ENCODE results near the gene PTCSC3.

The PTCSC3 gene

DNA sequence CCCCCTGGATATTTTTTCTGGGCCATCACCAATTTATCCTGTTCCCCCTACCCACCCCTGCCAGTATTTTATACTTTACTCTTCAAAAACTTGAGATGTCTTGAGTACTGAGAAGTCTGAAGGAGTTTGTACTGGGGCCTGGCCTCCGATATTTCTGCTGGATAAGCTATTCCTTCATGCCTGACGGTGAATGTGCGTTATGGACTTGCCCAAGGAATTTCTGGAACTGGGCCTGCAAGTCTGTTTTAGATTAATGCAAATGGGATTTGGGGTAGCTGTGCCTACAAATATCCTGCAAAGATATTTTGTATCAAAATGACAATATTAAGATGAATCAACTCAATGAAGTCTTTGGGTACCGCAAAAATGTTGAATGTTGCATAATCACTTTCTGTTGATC is at the start of gene PTCSC3:
Gene PTCSC3, minus strand, starts transcription at position 199 of the 400 bp plus-strand sequence.
- H3K36me3 ChIP-seq (ENCODE audit: control insufficient read depth, low read depth, low read length), result no peaks in the 10 kb centered on the region
- H3K4me1 ChIP-seq (ENCODE audit: control insufficient read depth, low read depth, low read length), result no peaks in the 10 kb centered on the region

DNA sequence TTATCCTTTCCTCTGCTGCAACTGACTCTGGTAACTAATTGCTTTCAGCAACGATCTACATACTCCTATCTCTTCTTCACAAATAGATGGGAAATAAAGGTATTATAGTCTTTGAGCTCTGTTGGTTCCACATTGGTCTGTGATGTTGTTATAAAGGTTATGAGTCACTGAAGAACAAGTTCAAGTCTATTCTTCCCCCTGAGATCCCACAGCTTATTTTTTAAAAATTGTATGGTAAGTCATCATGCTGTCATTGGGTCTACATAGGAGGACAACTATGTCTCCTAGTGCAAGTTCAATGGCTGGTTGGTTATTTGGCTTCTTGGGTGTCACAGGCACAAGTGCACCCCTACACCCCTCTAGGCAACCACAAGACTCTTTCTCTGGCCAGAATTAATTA is 49.6 kb upstream of the PTCSC3 start:
- Histone ChIP-seq H3K36me3 (ENCODE audit: control insufficient read depth, low read depth, low read length) (no peaks in the 10 kb centered on the region), H3K4me1 (ENCODE audit: control insufficient read depth, low read depth, low read length) (peaks cover 18% of the 10 kb centered on the region), H3K4me3 (ENCODE audit: low read length) (no peak overlapping the region), H3K9me3 (ENCODE audit: control insufficient read depth, low read depth, low read length) (no peaks in the 10 kb centered on the region), H3K9ac (ENCODE audit: low read length) (no peak overlapping the region), H3K27me3 (ENCODE audit: control insufficient read depth, insufficient read depth, low read length) (no peaks in the 10 kb centered on the region), H3K27ac (ENCODE audit: low read length) (no peak overlapping the region)

More for the DNA sequence above, at the start of gene PTCSC3:
- no peak within 1 kb of the TSS for H3K27ac ChIP-seq (ENCODE audit: low read length)
- no peak within 1 kb of the TSS for H3K4me3 ChIP-seq (ENCODE audit: low read length)
- H3K27me3 ChIP-seq (ENCODE audit: control insufficient read depth, insufficient read depth, low read length), result no peaks in the 10 kb centered on the region
- H3K9ac ChIP-seq (ENCODE audit: low read length), result no peak within 1 kb of the TSS
- no peaks in the 10 kb centered on the region for H3K9me3 ChIP-seq (ENCODE audit: control insufficient read depth, low read depth, low read length)

DNA sequence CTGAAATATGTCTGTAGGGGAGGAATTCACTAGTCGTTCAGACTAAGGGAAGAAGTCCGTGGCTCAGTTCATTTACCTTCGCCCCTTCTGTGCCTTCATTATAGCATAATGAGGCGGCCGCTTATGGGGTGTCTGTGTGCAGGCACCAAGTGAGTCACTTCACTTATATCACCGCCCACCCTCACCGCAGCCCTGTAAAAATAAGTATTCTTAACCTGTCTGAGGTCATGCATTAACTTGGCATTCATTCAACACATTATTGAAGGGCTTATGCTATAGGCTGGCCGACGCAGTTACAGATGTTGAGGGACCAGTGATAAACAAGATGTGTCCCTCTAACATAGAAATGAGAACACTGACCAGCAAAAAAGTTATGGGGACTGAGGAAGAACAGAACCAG is 47.7 kb upstream of the PTCSC3 start:
- Histone ChIP-seq H3K27ac (ENCODE audit: low read length) (no peak overlapping the region), H3K9ac (ENCODE audit: low read length) (no peak overlapping the region), H3K4me1 (ENCODE audit: control insufficient read depth, low read depth, low read length) (peaks cover 12% of the 10 kb centered on the region), H3K9me3 (ENCODE audit: control insufficient read depth, low read depth, low read length) (no peaks in the 10 kb centered on the region), H3K27me3 (ENCODE audit: control insufficient read depth, insufficient read depth, low read length) (no peaks in the 10 kb centered on the region), H3K4me3 (ENCODE audit: low read length) (no peak overlapping the region), H3K36me3 (ENCODE audit: control insufficient read depth, low read depth, low read length) (no peaks in the 10 kb centered on the region)

DNA sequence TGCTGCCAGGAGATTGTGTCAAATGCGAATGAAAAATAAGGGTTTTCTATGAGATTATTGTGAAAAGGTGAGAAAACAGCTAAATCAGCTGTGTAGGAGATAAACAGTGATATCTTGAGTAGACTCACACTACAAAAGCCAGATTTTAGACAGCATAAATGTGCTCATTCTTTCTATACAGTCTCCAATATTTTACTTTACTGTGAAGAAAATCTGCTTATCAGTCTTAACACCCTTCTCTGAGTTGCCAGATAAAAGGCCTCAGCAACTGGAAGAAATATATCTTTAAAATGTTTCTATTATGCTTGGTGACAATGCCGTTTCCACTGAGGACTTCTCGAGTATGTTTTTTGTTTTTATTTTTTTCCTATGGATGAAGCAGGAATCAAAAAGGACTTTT is 47.0 kb upstream of the PTCSC3 start:
- H3K4me1 ChIP-seq (ENCODE audit: control insufficient read depth, low read depth, low read length), result peaks cover 12% of the 10 kb centered on the region
- H3K4me3 ChIP-seq (ENCODE audit: low read length), result no peak overlapping the region
- H3K36me3 ChIP-seq (ENCODE audit: control insufficient read depth, low read depth, low read length), result no peaks in the 10 kb centered on the region
- H3K9me3 ChIP-seq (ENCODE audit: control insufficient read depth, low read depth, low read length), result no peaks in the 10 kb centered on the region
- no peaks in the 10 kb centered on the region for H3K27me3 ChIP-seq (ENCODE audit: control insufficient read depth, insufficient read depth, low read length)
- no peak overlapping the region for H3K9ac ChIP-seq (ENCODE audit: low read length)
- no peak overlapping the region for H3K27ac ChIP-seq (ENCODE audit: low read length)

DNA sequence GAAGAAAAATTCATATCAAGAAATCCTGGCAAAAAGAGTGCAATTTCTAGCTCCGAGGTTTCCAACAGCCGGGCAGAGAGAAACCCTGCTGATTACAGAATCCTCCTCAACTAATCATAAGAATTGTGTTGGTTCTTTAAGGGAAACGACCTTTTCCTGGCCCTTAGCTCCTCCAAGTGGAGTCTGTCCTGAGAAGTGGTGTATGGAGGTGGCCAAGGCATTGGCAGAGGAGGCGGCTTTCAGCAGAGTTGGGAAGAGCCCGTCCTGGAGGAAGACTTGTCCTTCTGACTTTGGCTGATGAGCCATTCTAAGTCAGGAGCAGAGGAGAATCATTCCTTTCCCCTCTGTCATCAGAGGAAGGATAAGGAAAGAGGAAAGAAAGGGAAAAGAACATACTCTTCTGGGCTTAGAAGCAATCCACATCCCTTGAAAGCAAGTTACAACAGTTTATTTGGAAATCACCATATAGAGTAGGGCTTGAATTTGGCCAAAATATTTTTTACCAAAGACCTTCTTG is 46.5 kb upstream of the PTCSC3 start:
- H3K4me1 ChIP-seq (ENCODE audit: control insufficient read depth, low read depth, low read length), result peaks cover 12% of the 10 kb centered on the region
- H3K27me3 ChIP-seq (ENCODE audit: control insufficient read depth, insufficient read depth, low read length), result no peaks in the 10 kb centered on the region
- no peak overlapping the region for H3K4me3 ChIP-seq (ENCODE audit: low read length)
- no peak overlapping the region for H3K27ac ChIP-seq (ENCODE audit: low read length)
- no peaks in the 10 kb centered on the region for H3K36me3 ChIP-seq (ENCODE audit: control insufficient read depth, low read depth, low read length)
- H3K9ac ChIP-seq (ENCODE audit: low read length), result no peak overlapping the region
- no peaks in the 10 kb centered on the region for H3K9me3 ChIP-seq (ENCODE audit: control insufficient read depth, low read depth, low read length)

DNA sequence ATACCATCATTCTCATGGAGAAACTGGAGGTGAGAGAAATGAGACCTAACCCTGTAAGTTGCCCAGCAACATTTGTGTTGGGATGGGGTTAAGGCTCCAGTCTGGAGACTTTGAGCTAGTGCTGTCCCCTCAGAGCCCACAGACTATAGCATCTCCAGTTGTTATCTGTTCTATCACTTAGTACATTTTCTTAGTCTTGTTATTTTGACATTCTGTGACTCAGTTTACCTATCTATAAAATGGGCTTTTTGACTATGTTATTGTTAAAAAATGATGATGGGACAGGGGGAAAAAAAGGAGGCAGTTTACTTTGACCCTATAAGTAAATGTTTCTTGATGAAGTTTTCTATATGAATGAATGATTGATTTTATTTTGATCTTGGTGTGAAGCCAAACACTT is 45.8 kb upstream of the PTCSC3 start:
- no peak overlapping the region for H3K4me3 ChIP-seq (ENCODE audit: low read length)
- H3K27me3 ChIP-seq (ENCODE audit: control insufficient read depth, insufficient read depth, low read length), result no peaks in the 10 kb centered on the region
- H3K36me3 ChIP-seq (ENCODE audit: control insufficient read depth, low read depth, low read length), result no peaks in the 10 kb centered on the region
- no peaks in the 10 kb centered on the region for H3K9me3 ChIP-seq (ENCODE audit: control insufficient read depth, low read depth, low read length)
- H3K27ac ChIP-seq (ENCODE audit: low read length), result no peak overlapping the region
- peaks cover 12% of the 10 kb centered on the region for H3K4me1 ChIP-seq (ENCODE audit: control insufficient read depth, low read depth, low read length)
- no peak overlapping the region for H3K9ac ChIP-seq (ENCODE audit: low read length)

DNA sequence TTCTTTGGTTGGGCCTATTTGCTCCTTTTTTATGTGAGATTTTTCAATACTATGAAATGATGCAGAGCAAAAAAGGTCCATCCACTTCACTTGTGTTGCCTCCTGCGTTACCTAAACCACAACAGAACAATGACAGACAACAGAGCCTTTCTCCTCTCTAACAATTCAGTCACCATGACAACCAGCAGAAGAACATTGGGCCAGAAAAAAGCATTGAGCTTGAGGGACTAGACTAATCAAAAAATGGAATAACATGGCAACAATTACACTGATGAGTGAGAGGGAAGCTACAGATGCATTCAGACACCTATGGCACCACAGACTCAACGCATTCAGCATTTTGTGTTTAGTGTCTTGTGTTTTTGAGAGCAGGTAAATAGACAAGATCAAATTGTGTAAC is 44.6 kb upstream of the PTCSC3 start:
- no peaks in the 10 kb centered on the region for H3K27me3 ChIP-seq (ENCODE audit: control insufficient read depth, insufficient read depth, low read length)
- H3K4me1 ChIP-seq (ENCODE audit: control insufficient read depth, low read depth, low read length), result peaks cover 12% of the 10 kb centered on the region
- no peak overlapping the region for H3K4me3 ChIP-seq (ENCODE audit: low read length)
- no peaks in the 10 kb centered on the region for H3K36me3 ChIP-seq (ENCODE audit: control insufficient read depth, low read depth, low read length)
- no peak overlapping the region for H3K9ac ChIP-seq (ENCODE audit: low read length)
- no peak overlapping the region for H3K27ac ChIP-seq (ENCODE audit: low read length)
- H3K9me3 ChIP-seq (ENCODE audit: control insufficient read depth, low read depth, low read length), result no peaks in the 10 kb centered on the region

DNA sequence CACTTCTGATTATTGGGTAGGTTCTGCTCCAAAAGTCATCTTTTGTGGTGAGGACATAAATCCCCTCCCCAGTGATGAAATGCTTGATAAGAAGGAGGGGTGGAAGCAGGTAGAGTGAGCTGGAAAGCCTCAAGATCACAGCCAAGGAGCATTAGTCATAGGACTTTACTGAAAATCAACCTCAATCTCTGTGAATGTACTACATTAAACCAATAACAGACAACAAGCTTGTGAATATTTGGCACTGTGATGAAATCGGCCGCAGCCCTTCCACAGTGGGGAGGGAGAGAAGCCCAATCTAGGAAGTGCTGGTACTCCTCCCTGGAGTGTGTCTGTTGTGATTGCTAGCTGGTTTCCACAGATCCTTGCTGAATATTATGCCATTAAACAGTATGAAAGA is 41.2 kb upstream of the PTCSC3 start:
- Histone ChIP-seq H3K27me3 (ENCODE audit: control insufficient read depth, insufficient read depth, low read length) (no peaks in the 10 kb centered on the region), H3K27ac (ENCODE audit: low read length) (no peak overlapping the region), H3K4me3 (ENCODE audit: low read length) (no peak overlapping the region), H3K9me3 (ENCODE audit: control insufficient read depth, low read depth, low read length) (no peaks in the 10 kb centered on the region), H3K9ac (ENCODE audit: low read length) (no peak overlapping the region), H3K4me1 (ENCODE audit: control insufficient read depth, low read depth, low read length) (peaks cover 15% of the 10 kb centered on the region), H3K36me3 (ENCODE audit: control insufficient read depth, low read depth, low read length) (no peaks in the 10 kb centered on the region)

DNA sequence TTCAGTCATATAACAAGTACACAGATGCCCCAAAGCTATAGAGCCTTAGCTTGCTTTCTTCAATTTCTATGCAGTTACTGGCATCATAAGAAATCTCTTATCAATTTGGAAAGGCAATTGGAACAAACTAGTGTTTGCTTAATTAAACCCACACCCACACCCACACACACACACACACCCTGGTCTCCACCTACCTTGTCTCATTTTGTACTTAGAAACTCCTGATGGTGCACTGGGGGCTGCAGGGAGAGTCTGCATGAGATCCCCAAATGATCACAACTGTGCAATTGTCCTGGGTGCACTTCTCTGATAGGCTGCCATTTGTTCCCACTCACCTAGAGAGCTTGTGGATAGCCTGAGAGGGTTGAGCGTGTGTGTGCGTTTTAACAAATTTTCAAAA is 40.5 kb upstream of the PTCSC3 start:
- H3K9me3 ChIP-seq (ENCODE audit: control insufficient read depth, low read depth, low read length), result no peaks in the 10 kb centered on the region
- H3K4me1 ChIP-seq (ENCODE audit: control insufficient read depth, low read depth, low read length), result peaks cover 12% of the 10 kb centered on the region
- H3K4me3 ChIP-seq (ENCODE audit: low read length), result no peak overlapping the region
- H3K9ac ChIP-seq (ENCODE audit: low read length), result no peak overlapping the region
- H3K27me3 ChIP-seq (ENCODE audit: control insufficient read depth, insufficient read depth, low read length), result no peaks in the 10 kb centered on the region
- no peaks in the 10 kb centered on the region for H3K36me3 ChIP-seq (ENCODE audit: control insufficient read depth, low read depth, low read length)
- H3K27ac ChIP-seq (ENCODE audit: low read length), result no peak overlapping the region

DNA sequence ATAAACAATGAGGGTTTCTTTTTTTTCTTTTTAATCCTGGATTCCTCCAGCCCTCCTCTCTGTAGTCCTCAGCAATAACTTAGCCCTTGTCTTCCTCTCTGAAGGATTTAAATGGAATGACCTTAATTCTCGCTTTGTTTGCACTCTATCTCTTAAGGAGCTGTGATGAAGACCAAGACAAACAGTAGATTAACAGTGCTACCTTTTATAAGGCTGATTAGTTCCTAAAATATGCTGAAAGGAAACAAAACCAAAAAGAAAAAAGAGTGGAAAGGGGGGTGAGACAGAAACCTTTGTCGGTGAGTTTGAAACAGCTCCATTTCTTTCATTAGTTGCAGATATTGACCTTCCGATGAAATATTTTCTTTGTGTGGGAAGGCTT is 38.7 kb upstream of the PTCSC3 start:
- Histone ChIP-seq H3K27ac (ENCODE audit: low read length) (no peak overlapping the region), H3K4me3 (ENCODE audit: low read length) (no peak overlapping the region), H3K9ac (ENCODE audit: low read length) (no peak overlapping the region), H3K36me3 (ENCODE audit: control insufficient read depth, low read depth, low read length) (no peaks in the 10 kb centered on the region), H3K9me3 (ENCODE audit: control insufficient read depth, low read depth, low read length) (no peaks in the 10 kb centered on the region), H3K27me3 (ENCODE audit: control insufficient read depth, insufficient read depth, low read length) (no peaks in the 10 kb centered on the region), H3K4me1 (ENCODE audit: control insufficient read depth, low read depth, low read length) (peaks cover 3% of the 10 kb centered on the region)

DNA sequence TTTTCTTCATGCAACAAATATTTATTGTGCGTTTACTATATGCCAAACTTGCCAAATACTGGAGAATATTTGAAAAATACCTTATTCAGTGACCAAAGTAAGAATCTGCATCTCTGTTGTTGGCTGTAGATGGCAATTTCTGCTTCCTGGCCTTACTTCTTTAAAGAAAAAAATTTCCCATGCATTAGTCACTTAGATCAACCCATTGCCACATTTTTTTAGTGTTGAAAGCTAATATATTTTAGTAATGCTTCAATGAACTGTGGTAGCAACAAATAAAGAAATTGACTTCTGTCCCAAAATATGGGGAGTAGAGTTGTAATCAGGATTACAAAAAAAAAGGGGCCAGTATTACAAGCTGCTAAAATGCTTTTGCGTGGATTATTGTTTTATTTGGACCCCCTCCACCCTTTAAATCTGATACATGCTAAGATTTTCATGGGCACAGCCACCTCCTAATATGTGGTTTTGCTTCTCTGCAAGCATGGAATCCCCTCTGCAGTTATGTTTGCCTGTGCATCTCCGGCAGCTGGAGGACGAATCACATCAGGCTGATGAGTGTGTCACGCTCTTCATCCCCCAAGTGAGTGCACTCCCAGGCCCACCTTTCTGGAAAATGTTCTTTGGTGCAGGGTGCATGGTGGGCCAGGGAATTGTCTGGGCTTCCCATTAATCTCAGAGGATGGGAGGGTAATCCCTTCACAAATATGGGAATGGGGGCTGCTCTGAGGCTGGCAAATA is 38.1 kb upstream of the PTCSC3 start:
- no peaks in the 10 kb centered on the region for H3K9me3 ChIP-seq (ENCODE audit: control insufficient read depth, low read depth, low read length)
- H3K36me3 ChIP-seq (ENCODE audit: control insufficient read depth, low read depth, low read length), result no peaks in the 10 kb centered on the region
- H3K4me1 ChIP-seq (ENCODE audit: control insufficient read depth, low read depth, low read length), result peaks cover 3% of the 10 kb centered on the region
- no peak overlapping the region for H3K27ac ChIP-seq (ENCODE audit: low read length)
- H3K9ac ChIP-seq (ENCODE audit: low read length), result no peak overlapping the region
- no peaks in the 10 kb centered on the region for H3K27me3 ChIP-seq (ENCODE audit: control insufficient read depth, insufficient read depth, low read length)
- H3K4me3 ChIP-seq (ENCODE audit: low read length), result no peak overlapping the region

DNA sequence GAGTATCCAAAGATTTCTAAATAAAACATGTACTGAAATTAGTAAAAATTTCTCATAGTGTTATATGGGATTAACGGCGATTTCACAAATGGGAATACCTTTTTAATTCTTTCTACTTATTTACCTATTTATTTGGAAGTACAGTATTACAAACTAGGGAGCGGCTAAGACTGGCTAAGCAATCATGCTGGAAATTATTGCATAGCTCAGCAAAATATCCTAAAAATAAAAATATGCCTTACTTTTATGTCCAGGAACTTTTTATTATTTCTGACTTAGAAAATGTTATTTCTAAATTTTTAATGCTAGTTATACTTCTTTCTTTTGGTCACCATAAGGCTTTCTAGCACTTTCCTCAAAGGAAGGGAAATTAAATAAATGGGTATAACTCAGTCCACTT is 36.5 kb upstream of the PTCSC3 start:
- no peak overlapping the region for H3K9ac ChIP-seq (ENCODE audit: low read length)
- no peak overlapping the region for H3K4me3 ChIP-seq (ENCODE audit: low read length)
- no peaks in the 10 kb centered on the region for H3K36me3 ChIP-seq (ENCODE audit: control insufficient read depth, low read depth, low read length)
- no peaks in the 10 kb centered on the region for H3K9me3 ChIP-seq (ENCODE audit: control insufficient read depth, low read depth, low read length)
- H3K27me3 ChIP-seq (ENCODE audit: control insufficient read depth, insufficient read depth, low read length), result no peaks in the 10 kb centered on the region
- H3K4me1 ChIP-seq (ENCODE audit: control insufficient read depth, low read depth, low read length), result peaks cover 3% of the 10 kb centered on the region
- no peak overlapping the region for H3K27ac ChIP-seq (ENCODE audit: low read length)
